NK-92 (cell line): Measurements from ENCODE around the gene UROC1.

Experiments used
- DNase-seq: peaks from one replicate; lab custom pipeline; 2025; ENCODE audit not compliant: unreplicated experiment; lab: John Stamatoyannopoulos, UW

UROC1 gene

DNA sequence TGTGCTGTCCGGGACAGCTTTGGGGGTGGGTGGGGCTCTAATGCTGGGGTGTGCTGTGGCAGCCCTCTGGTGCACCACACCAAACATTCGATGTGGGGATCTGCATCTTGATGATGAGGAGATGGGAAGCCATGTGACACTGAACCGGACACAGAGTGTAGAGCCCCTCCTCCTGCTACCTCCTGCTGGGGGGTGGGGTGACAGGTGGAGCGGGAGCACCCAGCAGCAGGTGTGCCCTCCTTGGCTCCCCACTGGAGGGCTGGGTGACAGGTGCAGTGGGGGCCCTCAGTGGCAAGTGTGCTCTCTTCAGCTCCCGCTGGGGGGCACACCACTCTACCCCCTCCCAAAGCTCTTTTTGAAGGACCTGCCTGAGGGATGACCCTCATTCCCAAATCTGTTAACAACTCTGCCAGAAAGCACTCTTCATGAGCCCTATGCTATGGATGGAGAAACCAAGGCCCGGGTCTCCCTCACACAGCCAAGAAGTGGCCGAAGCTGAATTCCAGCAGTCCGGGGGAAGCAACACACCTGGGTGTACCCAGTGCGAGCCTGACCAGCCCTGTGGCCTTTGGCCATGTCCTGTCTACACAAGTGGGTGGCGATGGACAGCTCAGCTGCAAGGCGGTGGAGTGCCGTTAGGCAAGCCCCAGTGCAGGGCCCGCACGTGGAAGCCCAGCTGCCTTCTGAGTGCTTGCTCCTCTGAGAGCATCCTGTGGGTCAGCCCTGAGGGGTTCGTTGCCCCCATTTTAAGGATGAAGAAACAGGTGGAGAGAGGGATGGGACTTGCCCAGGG lies 609 bp upstream of the UROC1 start:
- no peak for DNase-seq

- DNase-seq, result no peak
Measured at GRCh38 chr3:126516936-126517290, 660 bp downstream of the UROC1 start.

- DNase-seq, result no peak
Measured at GRCh38 chr3:126516152-126516935, 1.2 kb downstream of the UROC1 start.

GRCh38 chr3:126515066-126515706 lies 2.4 kb downstream of the UROC1 start:
- no peak for DNase-seq

DNA sequence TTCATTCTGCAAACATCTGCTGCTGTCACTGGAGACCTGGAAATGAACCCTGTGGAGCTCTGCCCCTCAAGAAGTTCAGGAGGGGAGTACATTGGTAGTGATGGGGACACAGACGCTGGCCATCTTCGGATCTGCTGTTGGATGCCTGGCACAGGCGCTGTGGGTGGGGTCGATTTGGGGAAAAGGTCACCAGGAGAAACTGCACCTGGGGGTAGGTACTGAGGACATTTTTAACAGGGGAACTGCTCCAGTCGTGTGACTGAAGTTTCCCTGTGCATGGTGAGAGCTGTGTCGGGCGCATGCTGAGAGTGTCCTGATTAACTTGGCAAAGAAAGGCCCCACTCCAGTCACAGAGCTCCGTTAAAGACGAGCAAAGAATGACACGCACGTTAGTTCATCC lies 3.4 kb downstream of the UROC1 start:
- no peak for DNase-seq

GRCh38 chr3:126512916-126513650 lies 4.5 kb downstream of the UROC1 start:
- DNase-seq, result no peak

- DNase-seq, result no peak
Measured at GRCh38 chr3:126512026-126512425, 5.5 kb downstream of the UROC1 start.

DNA sequence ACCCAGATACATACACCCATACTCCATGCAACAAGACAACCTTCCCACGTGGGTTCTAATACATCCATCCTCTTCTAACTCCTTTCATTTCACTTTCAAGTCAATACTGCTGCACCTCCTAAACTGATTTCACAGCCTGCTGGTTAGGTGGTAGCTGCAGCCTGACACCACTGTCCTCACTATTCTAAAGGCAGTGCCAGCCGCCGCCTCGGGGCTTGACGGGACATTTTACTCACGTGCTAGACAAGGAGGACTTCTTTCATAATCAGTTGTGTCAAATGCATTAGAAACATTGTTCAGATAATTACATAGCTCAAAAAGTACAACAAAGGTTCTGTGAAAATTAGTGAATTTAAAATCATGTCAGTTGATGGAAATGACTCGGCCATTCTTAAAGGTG lies 6.3 kb downstream of the UROC1 start:
- DNase-seq, result no peak

DNA sequence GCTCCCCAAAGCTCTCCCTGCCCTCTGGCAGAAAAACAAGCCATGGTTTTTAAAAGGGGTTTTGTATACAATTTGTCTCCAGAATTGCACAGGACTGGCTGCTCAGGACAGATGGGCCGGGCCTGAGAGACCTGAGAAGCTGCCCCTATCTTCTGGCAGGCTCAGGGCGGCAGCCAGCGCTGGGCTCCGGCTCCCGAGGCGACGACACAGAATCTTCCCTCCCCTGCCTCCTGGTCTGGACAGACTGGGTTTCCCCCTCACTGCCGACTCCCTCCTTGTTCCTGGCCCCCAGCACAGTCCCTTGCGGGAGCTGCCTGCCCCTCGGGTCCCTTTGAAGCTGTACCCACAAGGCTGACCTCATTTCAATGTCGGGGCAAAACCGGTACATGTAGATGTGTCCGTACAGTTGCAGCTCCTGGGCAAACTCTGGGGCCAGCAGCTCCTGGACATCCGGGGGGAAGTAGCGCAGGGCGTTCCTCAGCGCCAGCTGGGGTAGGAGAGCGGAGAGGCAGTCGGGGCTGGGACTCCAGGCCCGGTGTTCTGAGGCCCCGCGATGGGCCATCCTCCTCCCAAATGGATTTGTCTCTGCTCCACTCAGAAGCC lies 7.2 kb downstream of the UROC1 start:
- no peak for DNase-seq

DNA sequence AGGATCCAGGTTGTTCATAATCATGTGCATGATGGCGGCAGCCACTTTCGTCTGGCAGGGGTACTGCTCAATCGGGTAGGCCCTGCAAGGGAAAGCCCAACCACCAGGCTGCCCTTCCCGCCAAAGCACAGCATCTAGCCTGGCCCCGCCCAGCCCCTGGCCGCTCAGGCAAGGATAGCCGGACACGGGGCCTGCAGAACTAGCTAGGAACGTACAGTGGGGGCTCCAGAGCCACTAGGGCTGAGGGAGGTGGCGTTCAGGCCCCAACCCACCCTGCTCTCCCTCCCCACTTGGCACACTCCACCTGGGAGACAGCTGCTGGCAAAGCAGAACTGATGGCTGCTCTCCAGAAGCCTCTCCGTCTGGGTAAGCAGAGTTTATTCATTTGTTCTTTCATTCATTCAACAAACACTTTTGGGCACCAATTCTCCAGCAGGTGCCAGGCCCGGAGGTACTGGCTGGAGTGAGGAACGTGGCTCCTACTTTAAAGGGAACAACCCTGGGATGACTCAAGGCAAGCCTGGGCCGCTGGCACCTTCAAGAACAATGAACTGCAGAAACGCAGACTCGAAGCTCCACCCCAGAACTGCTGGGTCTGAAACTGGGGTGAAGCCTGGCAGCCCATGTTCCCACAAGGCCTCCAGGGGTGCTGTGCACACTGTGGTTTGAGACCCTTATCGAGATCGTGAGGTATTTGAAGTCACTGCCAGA lies 7.8 kb downstream of the UROC1 start:
- DNase-seq, result no peak

GRCh38 chr3:126508564-126508964 lies 9.0 kb downstream of the UROC1 start:
- DNase-seq, result no peak

- no peak for DNase-seq
Measured at GRCh38 chr3:126507886-126508285, 9.7 kb downstream of the UROC1 start.

DNA sequence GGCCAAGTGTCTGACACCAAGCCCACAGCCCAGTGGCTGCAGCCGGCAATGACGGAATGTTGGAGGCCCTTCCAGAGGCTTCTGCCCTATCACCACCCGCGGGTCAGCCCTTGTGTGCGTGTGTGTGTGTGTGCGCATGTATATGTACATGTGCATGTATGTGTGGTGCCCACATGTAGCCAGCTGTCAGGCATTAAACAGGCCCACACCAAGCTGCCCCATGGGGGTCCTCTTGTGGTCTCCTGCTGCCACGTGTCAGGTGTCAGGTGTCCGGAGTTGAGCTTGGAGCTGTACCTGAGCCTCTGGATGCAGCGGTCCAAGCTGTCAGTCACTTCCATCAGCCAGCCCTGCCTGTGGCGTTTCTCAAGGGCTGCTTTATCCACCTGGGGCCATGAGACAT lies 13.9 kb downstream of the UROC1 start:
- DNase-seq, result no peak

- no peak for DNase-seq
Measured at GRCh38 chr3:126502656-126503055, 14.9 kb downstream of the UROC1 start.

- no peak for DNase-seq
Measured at GRCh38 chr3:126501736-126502135, 15.8 kb downstream of the UROC1 start.

DNA sequence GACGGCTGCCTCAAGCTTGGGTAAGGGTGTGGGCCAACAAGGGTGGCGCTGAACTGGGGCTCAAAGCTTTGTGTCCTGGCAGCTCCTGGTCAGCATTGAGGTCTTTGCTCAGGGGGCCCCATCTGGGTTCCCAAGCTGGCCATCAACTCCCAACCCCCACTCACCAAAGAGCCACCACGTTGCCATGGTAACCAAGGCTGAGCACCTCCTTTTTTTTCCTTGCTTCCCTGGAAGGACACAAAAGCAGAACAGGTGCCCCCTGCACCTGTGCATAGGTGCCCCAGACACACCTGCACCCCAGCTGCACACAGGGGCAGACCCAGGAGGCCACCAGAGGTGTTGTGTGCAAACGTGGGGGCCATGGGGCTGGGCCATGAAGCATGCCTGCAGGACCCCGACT lies 16.5 kb downstream of the UROC1 start:
- no peak for DNase-seq

DNA sequence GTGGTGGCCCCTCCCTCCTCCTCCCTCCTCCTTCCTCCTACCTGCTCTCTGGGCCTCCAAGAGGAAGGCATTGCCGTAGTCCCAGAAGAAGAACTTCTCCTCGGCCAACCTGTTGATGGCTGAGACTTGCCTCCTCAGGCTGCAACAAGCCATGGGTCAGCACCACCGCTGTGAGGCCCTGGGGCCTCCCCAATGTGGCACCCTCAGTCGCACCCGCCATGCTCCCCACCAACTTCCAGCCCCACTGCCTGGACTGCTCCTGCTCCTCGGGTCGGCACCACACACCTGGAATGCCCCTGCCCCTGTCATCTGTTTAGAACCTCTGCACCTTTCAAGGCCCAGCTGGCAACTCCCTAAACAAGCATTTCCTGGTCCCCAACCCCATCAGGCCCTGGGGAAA lies 17.6 kb downstream of the UROC1 start:
- DNase-seq, result no peak

- DNase-seq, result no peak
Measured at GRCh38 chr3:126499401-126499800, 18.2 kb downstream of the UROC1 start.

DNA sequence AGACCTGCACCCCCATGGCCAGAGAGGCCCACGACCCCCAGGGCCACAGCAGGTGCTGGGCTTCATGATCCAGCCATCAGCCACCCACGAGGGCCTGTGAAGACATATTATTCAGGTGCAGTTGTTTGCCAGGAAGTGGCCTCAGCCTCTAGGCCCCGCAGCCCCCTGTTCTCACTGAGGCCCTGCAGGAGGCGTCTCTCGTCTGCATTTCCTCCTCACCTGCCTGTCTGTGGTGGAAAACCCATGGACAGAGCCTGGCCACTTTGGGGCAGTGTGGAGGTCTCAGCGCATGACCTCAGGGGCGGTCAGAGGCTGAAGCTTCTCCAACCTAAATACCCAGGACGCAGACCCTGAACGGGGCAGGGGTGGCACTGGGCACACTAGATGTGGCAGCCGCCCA lies 18.6 kb downstream of the UROC1 start:
- DNase-seq, result no peak

- DNase-seq, result no peak
Measured at GRCh38 chr3:126498461-126498860, 19.1 kb downstream of the UROC1 start.
